ENCODE measurements around the gene SELENON.

DNA sequence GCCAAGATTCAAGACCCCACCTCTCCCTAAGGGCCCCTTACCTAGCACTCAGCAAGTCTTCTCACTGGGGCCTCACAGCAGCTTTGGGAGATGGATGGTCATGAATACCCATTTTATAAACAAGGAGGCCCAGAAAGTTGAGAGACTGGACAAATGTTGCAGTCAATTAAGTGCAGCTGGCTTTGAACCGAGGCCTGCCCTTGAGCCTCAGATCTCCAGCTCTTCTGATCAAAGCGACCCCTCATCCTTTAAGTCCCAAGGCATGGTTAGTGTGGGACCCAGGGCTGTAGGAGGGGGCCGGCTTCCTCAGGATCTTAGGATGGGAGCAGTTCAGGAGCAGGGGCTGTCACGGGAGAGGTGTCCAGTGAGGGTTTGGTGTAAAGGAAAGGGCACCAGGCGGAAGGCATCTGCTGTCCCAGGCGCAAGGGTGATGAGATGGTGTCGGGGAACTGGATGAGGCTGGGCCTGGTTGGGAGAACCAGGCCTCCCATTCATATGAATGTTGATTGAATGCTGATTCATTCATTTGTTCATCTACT is 14.6 kb downstream of the SELENON start:
- TF ChIP-seq SUZ12 (IDR thresholded peaks at IDR 0.05; ENCODE audit: extremely low read depth, insufficient read depth, insufficient read length), result no peak
- no peak for TF ChIP-seq YY1 (IDR thresholded peaks at IDR 0.05; ENCODE audit: insufficient read depth, insufficient read length)
- no peak for TF ChIP-seq ZNF274 (IDR thresholded peaks at IDR 0.05; ENCODE audit: low read depth, low read length)
